Fibroblast of lung (primary cell): ENCODE results near the gene PAEP. TPM values are rescaled to one million over a fixed set of nuclear protein-coding genes. Genes with fewer than 3 reads are reported as not detected.

Experiments
- DNase-seq, 2 donors: peaks; one replicate each; pipeline versions ENCODE4 v3.0.0 to v3.0.0-alpha.2; 2010; ENCODE audit warnings: low read depth in 2 of 2
- H2AFZ ChIP-seq: 2 replicates; pipeline ENCODE4 v1.5.1; 2012; ENCODE audit warnings: low read length, control low read depth, inconsistent platforms
- H3K27ac ChIP-seq: 2 replicates; pipeline ENCODE4 v1.5.1; 2011; ENCODE audit warnings: low read length, control low read depth; ENCODE audit not compliant: insufficient read depth
- H3K27me3 ChIP-seq: 2 replicates; pipeline ENCODE4 v1.5.1; 2011; ENCODE audit warnings: mild to moderate bottlenecking, low read length; ENCODE audit not compliant: control insufficient read depth, insufficient read depth
- H3K36me3 ChIP-seq: 2 replicates; pipeline ENCODE4 v1.5.1; 2011; ENCODE audit warnings: low read length; ENCODE audit not compliant: control insufficient read depth, insufficient read depth
- H3K4me1 ChIP-seq: 2 replicates; pipeline ENCODE4 v1.5.1; 2011; ENCODE audit warnings: low read length; ENCODE audit not compliant: control insufficient read depth, insufficient read depth; ENCODE audit errors: extremely low read depth
- H3K4me2 ChIP-seq: 2 replicates; pipeline ENCODE4 v1.5.1; 2011; ENCODE audit warnings: low read length, control low read depth; ENCODE audit not compliant: insufficient read depth; ENCODE audit errors: extremely low read depth
- H3K4me3 ChIP-seq, 4 experiments: fragments of 200-600 bp in 1 of 4; sonication (generic) in 1 of 4; replicated peaks in 1 of 4; 2 replicates each; pipeline ENCODE4 v1.5.1; 2011 to 2016; ENCODE audit warnings: low read length in 4 of 4, low read depth in 3 of 4, mild to moderate bottlenecking in 3 of 4, control low read depth in 2 of 4, inconsistent platforms in 1 of 4, mixed read lengths in 1 of 4; ENCODE audit not compliant: insufficient read depth in 1 of 4; ENCODE audit errors: control extremely low read depth in 1 of 4
- H3K79me2 ChIP-seq: 2 replicates; pipeline ENCODE4 v1.5.1; 2012; ENCODE audit warnings: mild to moderate bottlenecking, low read length, inconsistent platforms; ENCODE audit not compliant: control insufficient read depth, insufficient read depth
- H3K9ac ChIP-seq: 2 replicates; pipeline ENCODE4 v1.5.1; 2011; ENCODE audit warnings: mild to moderate bottlenecking, low read length, control low read depth; ENCODE audit not compliant: insufficient read depth
- H3K9me3 ChIP-seq: 2 replicates; pipeline ENCODE4 v1.5.1; 2012; ENCODE audit warnings: low read depth, low read length; ENCODE audit not compliant: control insufficient read depth, insufficient read depth
- H4K20me1 ChIP-seq: 2 replicates; pipeline ENCODE4 v1.5.1; 2011; ENCODE audit warnings: low read length; ENCODE audit not compliant: control insufficient read depth, insufficient read depth; ENCODE audit errors: extremely low read depth
- CTCF ChIP-seq, 2 donors: IDR thresholded peaks in 1 of 2; conservative IDR thresholded peaks in 1 of 2; 1 replicate in 1 of 2; 2 replicates in 1 of 2; pipeline ENCODE4 v1.5.1; 2011 to 2012; ENCODE audit warnings: low read length in 2 of 2, control low read depth in 1 of 2, inconsistent platforms in 1 of 2, low read depth in 1 of 2, mild to moderate bottlenecking in 1 of 2
- EZH2 ChIP-seq: IDR thresholded peaks from 2 replicates; pipeline ENCODE4 v1.5.1; 2012; ENCODE audit warnings: low read length, control low read depth, mild to moderate bottlenecking; ENCODE audit errors: missing control alignments
- polyA plus RNA-seq, 2 donors: library from polyadenylated mRNA; depleted of rRNA in 1 of 2; stranded (reverse) in 1 of 2; unstranded in 1 of 2; fragments of >200 nt; gene quantifications; 2 replicates each; pipeline ENCODE4 v1.2.1, GENCODE V29; 2011 to 2012; ENCODE audit warnings: missing spikeins in 1 of 2
- total RNA-seq: library from RNA; depleted of rRNA; stranded (reverse); fragments of >200 nt; gene quantifications from 2 replicates; pipeline ENCODE4 v1.2.1, GENCODE V29; 2014

PAEP gene
- total and polyA plus RNA-seq, 2 donors (not counting 1 experiment from before 2014, with no cell fraction given), result not detected

DNA sequence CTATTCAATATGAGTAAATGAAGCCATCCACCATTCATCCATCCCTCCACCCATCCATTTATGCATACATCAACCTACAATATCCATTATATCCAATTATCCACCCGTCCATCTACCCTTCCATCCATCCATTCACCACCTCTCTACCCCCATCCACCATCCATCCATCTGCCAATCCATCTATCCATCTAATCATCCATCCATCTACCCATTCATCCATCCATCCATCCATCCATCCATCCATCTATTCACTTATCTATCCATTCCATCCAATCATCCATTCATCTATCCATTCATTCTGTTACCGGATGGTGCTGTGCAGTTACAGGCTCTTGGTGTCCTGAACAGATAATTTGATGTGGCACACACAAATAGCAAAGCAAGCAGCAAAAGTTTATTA, 10.7 kb downstream of the PAEP start:
- Histone ChIP-seq H2AFZ (no peak overlapping the region), H3K4me1 (no peaks in the 10 kb centered on the region), H3K36me3 (no peaks in the 10 kb centered on the region), H3K4me2 (no peak overlapping the region), H3K4me3 (no peak overlapping the region), H3K27ac (no peak overlapping the region), H3K9me3 (no peaks in the 10 kb centered on the region), H3K27me3 (no peaks in the 10 kb centered on the region), H4K20me1 (no peaks in the 10 kb centered on the region), H3K9ac (no peak overlapping the region), H3K79me2 (no peaks in the 10 kb centered on the region)
- no peak for TF ChIP-seq EZH2
- no peak for TF ChIP-seq CTCF (conservative IDR thresholded peaks at IDR 0.05 in 1 of 2, IDR thresholded peaks at IDR 0.05 in 1 of 2; ENCODE audit: low read depth in 1 of 2, low read length in 2 of 2)
- DNase-seq, result no peak

DNA sequence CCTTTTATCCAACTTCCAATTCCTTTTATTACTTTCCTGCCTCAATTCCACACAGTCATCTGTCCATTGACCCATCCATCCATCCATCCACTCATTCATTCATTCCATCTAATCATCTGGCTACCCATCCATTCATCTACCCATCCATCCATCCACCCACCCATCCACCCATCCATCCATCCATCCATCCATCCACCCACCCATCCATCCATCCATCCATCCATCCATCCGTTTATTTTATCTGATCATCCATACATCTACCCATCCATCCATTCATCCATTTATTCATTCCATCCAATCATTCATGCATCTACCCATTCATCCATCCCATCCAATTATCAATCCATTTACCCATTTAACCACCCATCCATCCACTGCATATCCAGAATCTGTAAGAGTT, 11.6 kb downstream of the PAEP start:
- Histone ChIP-seq H3K27me3 (no peaks in the 10 kb centered on the region), H3K9me3 (no peaks in the 10 kb centered on the region), H3K4me1 (no peaks in the 10 kb centered on the region), H3K4me3 (no peak overlapping the region), H3K27ac (no peak overlapping the region), H3K36me3 (no peaks in the 10 kb centered on the region), H2AFZ (no peak overlapping the region), H3K4me2 (no peak overlapping the region), H3K79me2 (no peaks in the 10 kb centered on the region), H4K20me1 (no peaks in the 10 kb centered on the region), H3K9ac (no peak overlapping the region)
- DNase-seq, result no peak
- TF ChIP-seq EZH2 (no peak), CTCF (conservative IDR thresholded peaks at IDR 0.05 in 1 of 2, IDR thresholded peaks at IDR 0.05 in 1 of 2; ENCODE audit: low read depth in 1 of 2, low read length in 2 of 2) (no peak)

GRCh38 chr9:135574331-135574730, 12.8 kb downstream of the PAEP start:
- Histone ChIP-seq H3K79me2 (no peaks in the 10 kb centered on the region), H3K4me3 (no peak overlapping the region), H3K4me1 (no peaks in the 10 kb centered on the region), H3K4me2 (no peak overlapping the region), H3K36me3 (no peaks in the 10 kb centered on the region), H3K27ac (no peak overlapping the region), H4K20me1 (no peaks in the 10 kb centered on the region), H3K9me3 (no peaks in the 10 kb centered on the region), H2AFZ (no peak overlapping the region), H3K27me3 (no peaks in the 10 kb centered on the region), H3K9ac (no peak overlapping the region)
- no peak for DNase-seq
- TF ChIP-seq CTCF (conservative IDR thresholded peaks at IDR 0.05 in 1 of 2, IDR thresholded peaks at IDR 0.05 in 1 of 2; ENCODE audit: low read depth in 1 of 2, low read length in 2 of 2), result no peak
